Stimulated activated naive CD4-positive, alpha-beta T cell (primary cell): ENCODE measurements around the gene PGAP2.

Experiments
- DNase-seq, 6 experiments: peaks; one replicate each; lab custom pipeline; 2025; lab: John Stamatoyannopoulos, UW

PGAP2 gene

DNA sequence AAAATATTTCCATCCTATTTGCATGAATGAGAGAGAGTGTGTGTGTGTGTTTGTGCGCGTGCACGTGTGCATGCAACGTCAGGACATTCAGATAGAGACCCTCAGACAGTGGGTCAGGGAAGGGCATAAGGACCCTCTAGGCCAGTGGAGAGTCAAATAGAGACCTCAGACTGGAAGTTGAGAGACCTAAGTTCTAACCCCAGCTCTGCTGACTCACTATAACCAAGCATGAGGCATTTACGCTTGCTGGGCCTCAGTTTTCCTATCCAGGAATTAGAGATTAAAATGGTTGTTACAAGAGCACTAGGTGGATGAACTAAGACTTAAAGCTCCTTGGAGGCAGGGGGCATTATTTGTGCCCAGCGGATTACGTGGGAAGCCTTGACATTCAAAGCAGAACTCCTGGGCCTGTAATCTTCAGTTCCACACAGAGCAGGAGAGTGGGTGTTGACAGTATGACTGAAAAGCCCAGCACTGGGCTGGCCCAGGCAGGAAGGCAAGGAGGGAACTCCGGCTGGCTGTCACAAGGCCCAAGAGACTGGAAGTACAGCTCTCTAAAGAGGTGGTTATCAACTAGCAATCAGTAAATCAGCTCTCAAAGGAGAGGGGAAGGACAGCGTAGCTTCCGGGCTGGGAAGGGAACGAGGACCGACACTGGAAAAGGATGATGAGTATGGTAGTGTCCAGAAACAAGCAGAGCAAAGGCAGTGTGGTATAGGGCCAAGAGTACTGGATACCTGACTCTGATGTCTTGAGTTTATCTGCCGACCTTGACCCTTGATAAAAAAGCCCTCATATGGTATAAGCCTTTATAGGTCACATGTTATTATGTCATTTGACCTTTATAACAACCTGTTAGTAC, 23.2 kb downstream of the PGAP2 start:
- DNase-seq, result peak in 1 of 6 experiments; percentile 11

DNA sequence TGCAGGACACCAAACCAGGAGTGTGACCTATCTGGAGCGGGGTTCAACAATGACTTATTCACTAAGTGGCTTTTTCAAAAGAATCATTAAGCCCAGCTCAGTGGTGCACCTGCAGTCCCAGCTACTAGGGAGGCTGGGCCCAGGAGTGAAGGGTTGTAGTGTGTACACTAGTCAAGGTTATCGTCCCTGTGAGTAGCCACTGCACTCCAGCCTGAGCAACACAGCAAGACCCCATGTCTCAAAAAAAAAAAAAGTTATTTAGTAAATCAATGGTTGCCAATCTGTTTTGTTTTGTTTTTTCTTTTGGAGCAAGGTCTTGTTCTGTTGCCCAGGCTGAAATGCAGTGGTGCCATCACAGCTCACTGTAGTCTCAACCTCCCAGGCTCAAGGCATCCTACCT, 24.5 kb downstream of the PGAP2 start:
- DNase-seq, result no peak

DNA sequence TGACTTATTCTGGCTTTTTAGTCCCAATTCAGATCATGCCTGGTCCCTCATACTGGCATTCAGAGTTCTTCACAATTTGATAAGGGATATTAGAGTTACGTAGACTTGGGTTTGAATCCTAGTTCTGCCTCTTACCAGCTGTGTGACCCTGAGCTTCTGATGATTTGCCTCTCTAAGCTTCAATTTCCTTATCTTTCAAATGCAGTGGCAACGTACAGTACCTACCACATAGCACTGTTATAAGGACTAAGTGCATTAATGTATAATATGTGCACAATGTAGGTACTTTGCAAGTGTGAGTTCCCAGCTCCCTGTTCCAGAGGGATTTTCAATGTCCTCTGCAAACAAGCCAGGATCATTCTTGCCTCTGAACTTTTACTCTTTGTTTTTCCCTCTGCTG, 25.1 kb downstream of the PGAP2 start:
- DNase-seq, result no peak

DNA sequence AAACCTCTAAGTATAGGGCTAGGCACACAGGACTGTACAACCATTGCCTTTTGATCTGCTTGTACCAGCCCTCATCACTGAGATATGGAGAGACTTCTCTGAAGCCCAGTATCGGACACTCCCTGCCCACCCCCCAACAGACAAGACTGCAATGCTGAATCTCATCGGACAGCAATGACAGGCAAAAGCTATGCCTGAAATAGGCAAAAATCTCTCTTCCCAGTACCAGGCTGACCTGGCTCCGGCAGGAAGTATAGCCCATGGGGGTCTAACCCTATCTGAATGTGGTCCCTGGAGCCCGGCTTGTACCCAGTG, 25.9 kb downstream of the PGAP2 start:
- DNase-seq, result no peak

DNA sequence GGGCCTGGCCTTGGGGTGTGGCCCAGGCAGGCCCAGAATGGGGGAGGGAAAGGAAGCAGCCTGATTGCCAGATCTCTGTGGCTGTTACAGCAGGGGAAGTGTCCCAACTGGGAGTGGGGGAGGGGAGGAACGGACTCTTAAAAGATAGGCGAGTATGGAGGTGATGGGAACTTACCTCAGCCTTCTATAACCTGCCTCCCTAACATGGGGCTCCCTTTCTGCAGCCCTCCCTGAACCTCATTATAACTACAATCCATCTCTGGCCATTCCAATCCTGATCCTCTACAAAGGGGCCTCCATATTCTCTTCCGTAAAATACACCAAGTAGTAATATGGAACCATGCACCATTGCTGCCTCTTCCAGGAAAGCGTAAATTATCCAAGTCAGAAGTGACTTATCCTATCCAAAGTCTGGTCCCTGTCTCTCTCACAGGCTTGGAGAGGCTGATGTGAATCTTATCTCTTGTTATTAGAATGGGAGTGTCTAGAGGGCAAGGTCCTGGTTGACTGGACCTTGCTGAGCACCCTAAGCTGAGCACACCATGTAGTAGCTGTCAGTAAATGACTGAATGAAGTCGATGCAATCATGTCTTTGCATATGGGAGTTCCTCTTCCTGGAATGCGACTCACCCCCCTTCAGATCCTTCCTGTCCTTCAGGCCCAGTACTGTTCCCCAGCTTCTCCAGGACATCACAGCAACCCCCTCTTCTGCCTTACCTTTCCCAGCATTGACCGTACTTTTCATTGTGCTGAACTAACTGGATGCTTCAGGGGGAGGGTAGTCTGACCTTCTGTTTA, 26.5 kb downstream of the PGAP2 start:
- DNase-seq, result peak in 1 of 6 experiments; percentile 12

DNA sequence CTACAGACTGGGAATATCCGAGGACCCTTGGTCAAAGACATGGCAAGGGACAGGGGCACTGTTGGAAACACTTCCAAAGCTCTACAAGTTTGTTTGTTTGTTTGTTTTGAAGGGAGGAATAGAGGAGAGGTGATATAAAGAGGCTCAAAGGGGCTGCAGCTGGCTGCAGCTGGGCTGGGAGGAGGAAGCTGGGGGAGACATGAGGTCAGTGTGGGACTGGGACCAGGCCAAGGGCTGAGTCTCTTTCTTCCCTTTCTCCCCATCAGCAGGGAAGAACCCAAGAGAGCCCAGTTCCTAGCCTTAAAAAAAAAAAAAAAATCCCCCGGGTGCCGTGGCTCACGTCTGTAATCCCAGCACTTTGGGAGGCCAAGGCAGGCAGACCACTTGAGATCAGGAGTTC, 27.4 kb downstream of the PGAP2 start:
- DNase-seq, result no peak

DNA sequence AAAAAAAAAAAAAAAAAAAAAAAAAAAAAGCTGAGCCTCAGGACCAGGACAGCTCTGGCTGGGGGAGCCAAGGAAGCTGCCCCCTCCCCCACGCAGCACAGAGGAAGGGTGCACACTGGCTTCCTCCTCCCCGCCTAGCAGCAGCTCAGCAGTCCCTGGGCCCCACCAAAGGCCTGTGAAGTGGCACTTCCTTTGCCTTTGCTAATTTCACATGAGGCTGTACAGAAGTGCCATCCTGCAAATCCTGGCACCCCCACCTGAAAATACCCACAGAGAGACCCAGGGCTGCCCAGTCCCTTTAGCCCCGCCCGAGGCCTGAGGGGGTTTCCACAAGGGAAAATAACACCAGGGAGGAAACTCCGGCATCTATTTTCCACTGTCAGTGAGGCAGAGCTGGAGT, 28.5 kb downstream of the PGAP2 start:
- peak; percentile 26 to 56 (median 42) for DNase-seq

DNA sequence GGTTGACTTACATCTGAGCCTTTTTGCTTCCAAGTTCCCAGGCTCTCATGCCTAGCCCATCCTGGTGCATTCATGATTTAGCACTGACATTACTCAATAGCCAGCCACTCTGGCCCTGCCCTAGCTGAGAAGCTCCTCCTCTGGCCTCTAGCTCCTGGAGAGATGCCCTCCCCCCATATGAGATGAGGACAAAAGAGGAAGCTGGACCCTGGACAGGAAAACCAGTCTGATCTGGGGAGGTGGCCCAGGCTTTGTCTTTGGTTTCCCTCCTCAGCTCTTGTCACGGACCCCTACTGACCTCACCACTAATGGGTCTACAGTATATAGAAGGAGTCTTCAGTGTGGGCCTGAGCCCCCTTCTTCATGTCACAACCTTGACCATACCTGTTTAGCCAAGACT, 29.4 kb downstream of the PGAP2 start:
- no peak for DNase-seq

DNA sequence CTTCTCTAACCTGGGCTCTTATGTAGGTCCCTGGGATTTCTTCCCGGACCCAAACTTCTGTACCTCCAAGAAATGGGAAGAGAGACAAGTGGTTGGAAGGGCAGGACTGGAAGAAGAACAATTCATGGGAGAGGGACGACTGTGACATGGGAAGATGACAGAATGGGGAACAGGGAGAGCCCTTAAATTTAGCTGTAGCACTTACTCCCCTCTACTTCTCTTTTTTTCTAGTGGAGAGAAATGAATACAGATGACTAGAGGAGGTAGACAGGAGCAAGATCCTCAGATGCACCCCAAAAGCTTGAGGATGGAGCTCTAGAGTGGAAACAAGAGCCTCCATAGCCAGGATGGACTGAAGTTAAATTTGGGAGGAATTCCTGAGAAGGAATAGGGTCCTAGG, 30.1 kb downstream of the PGAP2 start:
- no peak for DNase-seq

DNA sequence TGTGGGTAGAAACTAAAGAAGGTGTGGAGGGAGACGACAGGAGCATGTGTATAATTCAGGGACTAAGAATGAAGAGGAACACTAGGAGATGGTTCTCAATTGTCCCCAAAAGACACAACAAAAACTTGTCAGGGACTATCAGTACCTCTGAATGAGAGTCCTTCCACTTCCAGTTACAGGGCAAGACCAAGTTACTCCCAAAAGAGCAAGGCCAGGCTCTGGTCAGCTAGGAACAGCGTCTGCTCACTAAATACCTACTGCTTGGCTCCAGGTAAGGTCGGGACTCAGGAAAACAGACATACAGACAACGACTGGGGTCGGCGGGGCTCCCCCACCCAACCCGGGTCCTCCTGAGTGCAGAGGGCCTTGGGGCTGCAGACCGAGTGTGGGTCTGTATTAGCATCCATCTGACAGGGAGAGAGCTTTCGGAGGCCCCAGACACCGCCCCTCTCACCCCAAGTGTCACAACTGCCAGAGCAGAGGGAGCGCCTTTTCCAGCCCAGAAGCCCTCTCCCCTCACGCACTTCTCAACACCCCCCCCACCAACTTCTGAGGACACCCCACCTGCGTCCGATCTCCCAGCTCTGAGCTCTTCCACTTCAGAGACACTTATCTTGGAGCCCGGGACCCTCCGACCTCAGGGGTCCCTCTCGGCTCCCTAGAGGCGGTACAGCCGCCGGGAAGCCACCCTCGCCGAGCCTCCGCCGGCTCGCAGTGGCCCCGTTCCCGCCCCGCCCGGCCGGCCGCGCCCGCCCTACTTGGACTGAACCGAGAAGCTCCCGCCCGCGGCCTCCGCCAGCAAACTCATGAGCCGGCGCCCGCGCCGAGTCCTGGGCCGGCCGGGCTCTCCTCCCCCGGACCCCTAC, 31.9 kb downstream of the PGAP2 start:
- peak; percentile 26 to 69 (median 54) for DNase-seq

DNA sequence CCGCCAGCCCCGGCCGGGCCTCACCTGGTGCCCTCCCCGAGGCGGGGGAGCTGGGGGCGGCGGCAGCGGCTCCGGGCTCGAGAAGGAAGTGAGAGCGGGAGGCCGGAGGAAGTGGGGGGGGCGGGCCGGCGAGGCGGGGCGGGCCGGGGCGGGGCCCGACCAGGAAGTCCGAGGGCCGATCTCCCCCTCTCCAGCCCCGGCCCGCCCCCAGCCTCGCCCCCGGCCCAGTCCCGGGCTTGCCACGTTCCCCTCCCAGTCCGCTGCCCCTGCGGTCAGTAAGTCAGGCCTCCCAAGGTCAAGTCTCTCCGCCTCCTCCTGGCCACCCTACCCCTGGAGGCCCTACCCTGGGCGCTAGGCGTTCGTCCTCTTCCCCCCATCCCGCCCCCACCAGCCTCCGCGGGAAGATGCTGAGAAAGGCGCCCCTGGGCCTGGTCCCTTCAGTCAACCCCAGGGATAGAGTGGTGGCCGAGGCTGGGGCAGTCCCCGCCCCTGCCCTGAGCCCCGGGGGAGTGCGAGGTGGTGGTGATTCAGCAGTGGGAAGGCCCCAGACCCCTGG, 32.6 kb downstream of the PGAP2 start, which contains the start of gene RHOG:
TSS of gene RHOG (minus strand) at position 90 of the 556 bp plus-strand sequence. CDS start 12,821 bp downstream, outside the sequence.
- peak in 5 of 6 experiments; percentile 44 to 74 (median 62) for DNase-seq

DNA sequence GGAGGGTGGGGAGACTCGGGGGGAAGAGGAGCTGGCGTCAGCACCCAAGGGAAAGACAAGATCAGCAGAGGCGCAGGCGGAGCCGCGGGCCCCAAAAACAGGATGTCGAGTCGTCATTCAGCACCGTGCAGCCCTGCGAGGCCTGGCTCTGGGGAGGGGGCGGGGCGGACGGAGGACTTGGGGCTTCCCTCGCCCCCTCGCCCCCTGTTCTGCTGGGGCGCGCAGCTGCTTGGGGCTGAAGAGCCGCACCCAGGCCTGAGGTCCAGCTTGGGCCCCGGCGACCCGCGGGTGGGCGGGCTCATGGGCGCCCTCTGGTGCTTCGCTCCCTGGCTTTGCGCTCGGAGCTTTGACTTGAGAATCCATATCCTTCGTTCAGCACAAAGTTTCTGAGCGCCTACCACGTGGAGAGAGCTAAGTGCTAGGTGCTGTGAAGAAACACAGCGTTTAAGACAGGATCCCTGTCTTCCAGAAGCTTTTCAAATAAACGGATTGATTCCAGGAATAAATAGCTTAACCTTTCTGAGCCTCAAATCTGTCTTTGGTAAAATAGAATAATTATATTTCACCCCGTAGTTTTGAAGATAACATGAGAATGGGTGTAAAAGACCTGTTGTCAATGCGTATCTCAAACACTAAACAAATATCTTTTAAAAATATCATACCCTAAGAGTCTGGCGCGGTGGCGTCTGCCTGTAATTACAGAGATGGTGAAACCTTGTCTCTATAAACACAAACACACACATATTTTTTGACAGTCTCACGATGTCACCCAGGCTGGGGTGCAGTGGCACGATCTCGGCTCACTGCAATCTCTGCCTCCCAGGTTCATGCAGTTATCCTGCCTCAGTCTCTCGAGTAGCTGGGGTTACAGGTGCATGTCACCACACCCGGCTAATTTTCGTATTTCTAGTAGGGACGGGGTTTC, 33.3 kb downstream of the PGAP2 start:
- peak; percentile 88 to 97 (median 94) for DNase-seq

DNA sequence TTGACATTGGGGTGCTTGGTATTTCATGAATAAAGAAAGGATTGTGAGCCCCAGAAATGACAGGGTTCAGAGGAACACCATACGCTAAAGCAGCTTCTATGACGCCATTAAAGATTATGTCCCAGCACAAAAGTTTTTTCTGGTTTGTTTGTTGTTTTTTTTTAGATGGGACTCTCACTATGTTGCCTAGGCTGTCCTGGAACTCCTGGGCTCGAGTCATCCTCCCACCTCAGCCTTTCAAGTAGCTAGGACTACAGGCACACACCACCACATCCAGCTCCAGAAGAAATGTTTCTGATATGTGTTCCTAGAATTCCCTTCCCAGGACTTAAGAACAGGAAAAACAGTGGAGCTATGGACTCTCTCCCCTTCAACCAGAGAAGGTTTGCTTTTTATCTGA, 35.0 kb downstream of the PGAP2 start:
- no peak for DNase-seq

DNA sequence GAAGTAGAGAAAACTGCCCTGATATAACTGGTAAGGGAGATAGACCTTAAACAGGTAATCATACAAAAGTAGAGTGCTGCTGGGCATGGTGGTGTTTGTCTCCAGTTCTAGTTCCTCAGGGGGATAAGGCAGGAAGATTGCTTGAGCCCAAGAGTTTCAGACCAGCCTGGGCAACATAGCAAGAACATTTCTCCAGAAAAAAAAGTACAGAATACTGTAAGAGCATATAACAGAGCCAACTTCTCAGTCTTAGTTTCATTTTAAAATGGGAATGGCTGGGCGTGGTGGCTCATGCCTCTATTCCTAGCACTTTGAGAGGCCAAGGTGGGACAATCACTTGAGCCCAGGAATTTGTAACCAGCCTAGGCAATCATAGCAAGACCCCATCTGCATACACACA, 36.9 kb downstream of the PGAP2 start:
- DNase-seq, result no peak

DNA sequence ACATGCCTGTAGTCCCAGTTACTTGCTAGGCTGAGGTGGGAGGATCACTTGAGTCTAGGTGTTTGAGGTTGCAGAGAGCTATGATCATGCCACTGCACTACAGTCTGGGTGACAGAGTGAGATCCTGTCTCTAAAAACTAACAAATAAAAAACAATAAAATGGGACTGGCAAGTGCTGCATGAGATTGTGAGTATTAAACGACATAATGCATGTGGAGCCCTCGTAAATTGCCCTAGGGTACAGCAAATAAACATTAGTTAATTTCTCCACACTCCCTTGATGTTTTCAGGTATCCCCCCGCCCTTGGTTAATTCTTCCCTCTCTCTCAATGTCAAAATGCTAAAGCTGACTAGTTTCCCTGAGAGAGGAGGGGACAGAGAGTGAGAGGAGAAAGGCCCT, 37.3 kb downstream of the PGAP2 start:
- no peak for DNase-seq

DNA sequence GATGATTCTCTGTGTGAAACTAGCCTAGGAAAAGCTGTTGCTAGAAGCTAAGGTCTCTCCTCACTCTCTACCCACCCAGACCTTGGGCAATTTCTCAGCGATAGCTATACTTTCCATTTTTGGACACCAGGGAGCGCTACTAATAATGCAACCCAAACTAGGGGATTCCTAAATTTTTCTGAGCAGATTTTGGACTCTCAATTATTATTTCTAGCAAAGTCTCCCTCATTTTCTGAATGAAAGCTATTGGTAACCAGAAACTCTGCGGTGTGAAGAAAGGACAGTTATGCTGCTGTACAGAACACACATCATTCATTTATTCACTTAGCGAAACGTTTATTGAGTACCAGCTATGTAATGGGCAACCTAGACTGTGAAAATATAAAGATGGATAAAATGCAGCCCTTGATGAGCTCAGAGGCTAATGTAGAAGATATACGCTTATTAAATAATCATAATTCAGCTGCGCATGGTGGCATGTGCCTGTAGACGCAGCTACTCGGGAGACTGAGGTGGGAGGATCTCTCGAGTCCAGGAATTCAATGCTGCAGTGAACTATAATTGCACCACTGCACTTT, 41.0 kb downstream of the PGAP2 start:
- peak in 4 of 6 experiments; percentile 19 to 74 (median 58) for DNase-seq

DNA sequence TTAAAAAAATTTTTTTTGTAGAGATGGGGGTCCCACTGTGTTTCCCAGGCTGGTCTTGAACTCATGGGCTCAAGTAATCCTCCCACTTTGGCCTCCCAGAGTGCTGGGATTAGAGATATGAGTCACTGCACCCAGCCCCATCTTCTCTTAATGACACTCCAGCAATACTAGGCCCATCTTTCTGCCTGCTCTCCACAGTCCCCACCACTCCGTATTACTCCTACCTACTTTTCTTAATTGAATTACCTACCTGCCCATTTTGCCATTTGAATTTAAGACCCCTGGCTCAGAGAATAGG, 45.1 kb downstream of the PGAP2 start:
- no peak for DNase-seq

DNA sequence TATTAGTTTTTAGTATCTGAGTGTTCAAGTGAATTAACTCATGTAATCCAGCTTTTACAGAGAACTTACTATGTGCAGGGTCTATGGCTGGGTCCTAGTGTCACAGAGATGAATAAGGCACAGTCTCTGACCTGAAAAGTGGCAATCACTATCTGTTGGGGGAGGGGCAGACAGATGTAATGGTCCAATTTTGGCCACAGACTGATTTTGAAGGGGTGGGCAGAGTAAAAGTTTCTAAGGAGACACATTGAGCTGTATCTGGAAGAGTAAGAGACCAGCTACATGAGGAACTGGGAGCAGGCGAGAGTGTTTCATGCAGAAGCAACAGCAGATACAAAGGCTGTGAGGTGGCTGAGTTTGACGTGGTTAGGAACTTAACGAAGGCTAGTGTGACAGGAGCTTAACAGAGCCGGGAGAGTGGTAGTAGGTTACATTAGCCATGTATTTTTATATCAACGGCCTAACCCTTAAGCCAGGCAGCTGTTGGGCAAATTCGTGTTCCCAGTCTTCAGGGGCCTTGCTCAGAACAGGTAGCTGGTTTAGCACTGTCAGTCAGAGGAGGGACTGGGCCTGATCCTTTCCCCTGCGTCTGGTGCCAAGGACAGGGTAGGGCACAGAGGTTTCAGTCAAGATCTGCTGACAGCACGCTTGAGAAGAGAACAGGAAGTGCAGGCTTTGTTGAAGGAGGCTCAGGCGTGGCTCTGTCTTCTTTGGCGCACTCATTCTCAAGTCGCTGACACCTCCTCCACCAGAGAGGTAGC, 45.7 kb downstream of the PGAP2 start:
- peak; percentile 60 to 92 (median 80) for DNase-seq

DNA sequence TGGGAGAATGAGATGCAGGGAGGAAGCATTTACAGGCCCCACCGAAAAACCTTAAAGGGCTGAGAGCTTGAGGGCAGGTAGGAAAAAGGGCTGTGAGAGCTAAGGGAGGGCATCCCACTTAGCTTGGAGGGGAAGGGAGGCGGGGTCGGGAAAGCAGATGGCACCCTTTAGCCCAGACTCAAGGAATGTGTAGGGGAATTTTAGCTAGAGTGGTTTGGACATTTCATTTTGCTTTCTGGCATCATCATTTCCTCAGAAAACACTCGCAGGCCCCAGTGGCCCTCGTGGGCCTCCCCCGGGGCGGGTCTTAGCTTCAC, 46.3 kb downstream of the PGAP2 start:
- no peak for DNase-seq
